SK-N-SH (cell line): ENCODE measurements around the gene CCDC60. TPM values are rescaled to one million over a fixed set of nuclear protein-coding genes. Genes with fewer than 3 reads are reported as not detected.

Experiments
- CTCF ChIA-PET: fragments of 300-600, 350-600 bp; formaldehyde crosslinking; extraction: SDS; loops from one replicate; lab custom pipeline; 2021; lab: Yijun Ruan, JAX
- POLR2A ChIA-PET: fragments of 350-600 bp; sonication (Branson Sonifier 250); formaldehyde crosslinking; extraction: SDS; loops from one replicate; lab custom pipeline; 2020; ENCODE audit warnings: antibody characterized with exemption, inconsistent platforms; lab: Yijun Ruan, JAX
- DNase-seq: peaks from one replicate; pipeline ENCODE4 v3.0.0; 2012
- H2AFZ ChIP-seq: fragments of 200-600 bp; sonication (generic); 2 replicates; pipeline ENCODE4 v1.8.1; 2016; ENCODE audit warnings: antibody characterized with exemption, mild to moderate bottlenecking, low read depth
- H3F3A ChIP-seq: fragments of 200-600 bp; sonication (generic); replicated peaks from 2 replicates; pipeline ENCODE3; 2016; ENCODE audit warnings: antibody characterized with exemption, mild to moderate bottlenecking; ENCODE audit not compliant: insufficient read depth
- H3K27ac ChIP-seq, 2 experiments: fragments of 200-500 bp in 1 of 2; fragments of 200-600 bp in 1 of 2; sonication (Bioruptor generic) in 1 of 2; sonication (generic), shearing (Covaris generic) in 1 of 2; 2 replicates each; pipeline versions ENCODE4 v1.5.1 to v1.6.1; 2014 to 2016; ENCODE audit warnings: low read depth in 2 of 2, inconsistent platforms in 1 of 2, low read length in 1 of 2, mild to moderate bottlenecking in 1 of 2, mixed read lengths in 1 of 2
- H3K27me3 ChIP-seq: fragments of 200-600 bp; sonication (generic), shearing (Covaris generic); 2 replicates; pipeline ENCODE4 v1.6.1; 2016; ENCODE audit warnings: mixed run types; ENCODE audit not compliant: insufficient read depth
- H3K36me3 ChIP-seq, 2 experiments: fragments of 200-500 bp in 1 of 2; fragments of 200-600 bp in 1 of 2; sonication (Bioruptor generic) in 1 of 2; sonication (generic) in 1 of 2; replicated peaks in 1 of 2; 2 replicates each; pipeline versions ENCODE3 to v1.5.1; 2014 to 2016; ENCODE audit warnings: low read length in 1 of 2, mild to moderate bottlenecking in 1 of 2; ENCODE audit not compliant: insufficient read depth in 2 of 2, control insufficient read depth in 1 of 2
- H3K4me1 ChIP-seq, 2 experiments: fragments of 200-500 bp in 1 of 2; fragments of 200-600 bp in 1 of 2; sonication (Bioruptor generic) in 1 of 2; sonication (generic), shearing (Covaris generic) in 1 of 2; 2 replicates each; pipeline versions ENCODE4 v1.5.1 to v1.6.1; 2014 to 2016; ENCODE audit warnings: low read depth in 1 of 2, low read length in 1 of 2, mixed run types in 1 of 2; ENCODE audit not compliant: insufficient read depth in 2 of 2, control insufficient read depth in 1 of 2
- H3K4me2 ChIP-seq: fragments of 200-600 bp; sonication (generic), shearing (Covaris generic); 2 replicates; pipeline ENCODE4 v1.6.1; 2017; ENCODE audit warnings: mixed run types
- H3K4me3 ChIP-seq, 2 experiments: fragments of 200-500 bp in 1 of 2; fragments of 200-600 bp in 1 of 2; sonication (Bioruptor generic) in 1 of 2; sonication (generic), shearing (Covaris generic) in 1 of 2; 2 replicates each; pipeline versions ENCODE4 v1.5.1 to v1.8.1; 2014 to 2016; ENCODE audit warnings: low read depth in 2 of 2, inconsistent platforms in 1 of 2, low read length in 1 of 2, mild to moderate bottlenecking in 1 of 2, mixed read lengths in 1 of 2, moderate library complexity in 1 of 2
- H3K79me2 ChIP-seq: fragments of 200-600 bp; sonication (generic); 2 replicates; pipeline ENCODE4 v1.8.1; 2017; ENCODE audit warnings: mild to moderate bottlenecking; ENCODE audit not compliant: insufficient read depth
- H3K9ac ChIP-seq: fragments of 200-600 bp; sonication (generic); 2 replicates; pipeline ENCODE4 v1.6.1; 2017; ENCODE audit warnings: mixed run types
- H3K9me2 ChIP-seq: fragments of 200-600 bp; sonication (generic); 2 replicates; pipeline ENCODE4 v1.6.1; 2017; ENCODE audit warnings: mixed run types
- H3K9me3 ChIP-seq: fragments of 200-600 bp; sonication (generic); 2 replicates; pipeline ENCODE4 v1.6.1; 2017; ENCODE audit warnings: mixed run types, mild to moderate bottlenecking, moderate library complexity
- H4K20me1 ChIP-seq: fragments of 200-600 bp; sonication (generic); 2 replicates; pipeline ENCODE4 v1.6.1; 2017; ENCODE audit warnings: mild to moderate bottlenecking, mixed run types; ENCODE audit not compliant: insufficient read depth
- CHD2 ChIP-seq: fragments of 150-350 bp; IDR thresholded peaks from 2 replicates; pipeline ENCODE4 v1.6.1; 2018; ENCODE audit warnings: low read length; ENCODE audit not compliant: partially characterized antibody
- ELF1 ChIP-seq: IDR thresholded peaks from 2 replicates; pipeline ENCODE4 v1.4.0; 2012
- EP300 ChIP-seq, 2 experiments: IDR thresholded peaks; 2 replicates each; pipeline versions ENCODE4 v1.4.0 to v1.6.1; 2012; ENCODE audit warnings: borderline replicate concordance in 1 of 2, low read depth in 1 of 2, low read length in 1 of 2
- FOXM1 ChIP-seq: IDR thresholded peaks from 2 replicates; pipeline ENCODE4 v1.4.0; 2012; ENCODE audit warnings: low read depth, mild to moderate bottlenecking
- GATA2 ChIP-seq: sonication (generic); formaldehyde crosslinking; IDR thresholded peaks from 2 replicates; pipeline ENCODE4 v1.5.0; 2020; ENCODE audit warnings: mild to moderate bottlenecking, missing genetic modification reagents
- JUND ChIP-seq: IDR thresholded peaks from 2 replicates; pipeline ENCODE4 v1.4.0; 2012
- RCOR1 ChIP-seq: fragments of 150-350 bp; IDR thresholded peaks from 2 replicates; pipeline ENCODE4 v1.6.1; 2017; ENCODE audit warnings: antibody characterized with exemption, low read length
- RFX5 ChIP-seq: IDR thresholded peaks from 2 replicates; pipeline ENCODE4 v1.6.1; 2012; ENCODE audit warnings: mild to moderate bottlenecking, improper control_type of control experiment, low read length
- RXRA ChIP-seq: IDR thresholded peaks from 2 replicates; pipeline ENCODE4 v1.4.0; 2012; ENCODE audit warnings: low read depth, mild to moderate bottlenecking, borderline replicate concordance
- SMC3 ChIP-seq: IDR thresholded peaks from 2 replicates; pipeline ENCODE4 v1.6.1; 2012; ENCODE audit warnings: low read depth, low read length, improper control_type of control experiment
- TAF1 ChIP-seq: IDR thresholded peaks from 2 replicates; pipeline ENCODE4 v1.6.1; 2012; ENCODE audit warnings: low read depth, mild to moderate bottlenecking, low read length, moderate library complexity, borderline replicate concordance
- USF1 ChIP-seq: IDR thresholded peaks from 2 replicates; pipeline ENCODE4 v1.4.0; 2012; ENCODE audit warnings: low read depth, borderline replicate concordance
- ZBTB33 ChIP-seq: IDR thresholded peaks from 2 replicates; pipeline ENCODE4 v1.4.0; 2012; ENCODE audit warnings: low read depth, borderline replicate concordance
- WGBS: methylation state at CpG from one replicate; pipeline ENCODE4 v1.1.6; 2017; ENCODE audit warnings: low lambda C conversion rate; 5-methylcytosine and 5-hydroxymethylcytosine counted together
- polyA plus RNA-seq, 3 experiments: library from polyadenylated mRNA; depleted of rRNA; stranded (reverse); fragments of >200 nt; gene quantifications; 2 replicates each; pipeline ENCODE4 v1.2.3, GENCODE V29; 2012

CCDC60 gene
- polyA plus RNA-seq, 1 of the 3 experiments (the other 2 are of a cell fraction): not detected

GRCh38 chr12:119573086-119573485 is 238.6 kb downstream of the CCDC60 start:
- no peak for DNase-seq
- no peaks in the 10 kb centered on the region for H3K79me2 ChIP-seq
- TF ChIP-seq RCOR1: no peak
- TF ChIP-seq RXRA: no peak
- TF ChIP-seq FOXM1: no peak
- no peak for TF ChIP-seq USF1
- TF ChIP-seq ELF1: no peak
- TF ChIP-seq SMC3: no peak
- TF ChIP-seq TAF1: no peak
- no peak for TF ChIP-seq ZBTB33
- H3F3A ChIP-seq: no peaks in the 10 kb centered on the region
- H3K27me3 ChIP-seq: no peaks in the 10 kb centered on the region
- ChIA-PET CTCF (no interaction called here), POLR2A (no interaction called here)
- H3K4me2 ChIP-seq: no peak overlapping the region
- 58% methylated on average over 1 of the region's 1 CpG for WGBS
- H4K20me1 ChIP-seq: no peaks in the 10 kb centered on the region
- H3K9ac ChIP-seq: no peak overlapping the region
- H2AFZ ChIP-seq: no peak overlapping the region
- no peak overlapping the region for H3K27ac ChIP-seq
- no peaks in the 10 kb centered on the region for H3K36me3 ChIP-seq
- no peaks in the 10 kb centered on the region for H3K9me2 ChIP-seq
- no peaks in the 10 kb centered on the region for H3K4me1 ChIP-seq
- H3K9me3 ChIP-seq: no peaks in the 10 kb centered on the region
- no peak overlapping the region for H3K4me3 ChIP-seq

DNA sequence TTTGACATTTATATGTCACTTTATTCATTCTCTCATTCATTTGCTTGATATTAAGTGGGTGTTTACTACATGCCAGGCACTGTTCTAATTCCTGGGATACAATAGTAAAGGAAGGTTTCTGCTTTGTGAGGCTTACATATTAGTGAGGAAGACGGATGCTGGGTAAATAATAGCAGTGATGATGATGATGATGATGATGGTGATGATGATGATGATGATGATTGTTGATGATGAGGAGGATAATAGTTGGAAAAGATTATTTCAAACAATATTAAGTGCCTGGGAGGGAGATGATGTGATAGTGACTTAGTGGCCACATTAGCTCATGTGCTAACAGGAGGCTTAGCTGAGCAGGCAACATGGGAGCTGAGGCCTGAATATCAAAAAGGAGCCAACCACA is 239.7 kb downstream of the CCDC60 start:
- Histone ChIP-seq H3K4me3 (no peak overlapping the region), H4K20me1 (no peaks in the 10 kb centered on the region), H3K4me1 (no peaks in the 10 kb centered on the region; a peak in 1 of 4 replicates), H3K9me2 (no peaks in the 10 kb centered on the region), H3K27ac (no peak overlapping the region), H3K79me2 (no peaks in the 10 kb centered on the region), H3K27me3 (no peaks in the 10 kb centered on the region), H3K36me3 (no peaks in the 10 kb centered on the region), H3F3A (no peaks in the 10 kb centered on the region), H2AFZ (no peak overlapping the region), H3K9me3 (no peaks in the 10 kb centered on the region), H3K4me2 (no peak overlapping the region), H3K9ac (no peak overlapping the region)
- POLR2A ChIA-PET: interaction anchor here (0.7 kb wide), 1 partner anchor 265 kb away, joined by 3 read pairs; no protein-coding TSS in a partner anchor
- TF ChIP-seq JUND: no peak
- no peak for TF ChIP-seq TAF1
- no peak for TF ChIP-seq GATA2 (CRISPR knock-in tag)
- TF ChIP-seq ELF1: no peak
- TF ChIP-seq CHD2: no peak
- TF ChIP-seq EP300 (IDR thresholded peaks at IDR 0.05; ENCODE audit: borderline replicate concordance in 1 of 2, low read depth in 1 of 2, low read length in 1 of 2): no peak
- no peak for TF ChIP-seq RFX5
- no peak for DNase-seq
- CTCF ChIA-PET: interaction anchor here (1.0 kb wide), 1 partner anchor 11 kb away, joined by 3 read pairs; no protein-coding TSS in a partner anchor
- WGBS: 50% methylated on average over 1 of the region's 1 CpG
